Hepatocyte (in vitro differentiated cells): ENCODE measurements around the gene FAM20C. TPM values are rescaled to one million over a fixed set of nuclear protein-coding genes. Genes with fewer than 3 reads are reported as not detected.

Experiments
- DNase-seq: peaks from one replicate; pipeline ENCODE4 v3.0.0-alpha.2; 2016; ENCODE audit warnings: low spot score
- H2AFZ ChIP-seq: fragments of 200-600 bp; sonication (generic); 2 replicates; pipeline ENCODE4 v1.6.0; 2016; ENCODE audit warnings: antibody characterized with exemption, mild to moderate bottlenecking
- H3K27ac ChIP-seq: fragments of 200-600 bp; sonication (generic); 2 replicates; pipeline ENCODE4 v1.5.1; 2016; ENCODE audit warnings: mild to moderate bottlenecking
- H3K27me3 ChIP-seq: fragments of 200-600 bp; sonication (generic); 2 replicates; pipeline ENCODE4 v1.6.1; 2016
- H3K36me3 ChIP-seq: fragments of 200-600 bp; sonication (generic); replicated peaks from 2 replicates; pipeline ENCODE4 v1.5.1; 2016; ENCODE audit warnings: low read depth; ENCODE audit not compliant: insufficient read depth
- H3K4me1 ChIP-seq: fragments of 200-600 bp; sonication (generic); 2 replicates; pipeline ENCODE4 v1.5.1; 2016; ENCODE audit warnings: mild to moderate bottlenecking, moderate library complexity; ENCODE audit not compliant: insufficient read depth
- H3K4me2 ChIP-seq: fragments of 200-600 bp; sonication (generic); 2 replicates; pipeline ENCODE4 v1.6.0; 2016
- H3K4me3 ChIP-seq: fragments of 200-600 bp; sonication (generic); 2 replicates; pipeline ENCODE4 v1.5.1; 2016; ENCODE audit warnings: mild to moderate bottlenecking
- H3K79me2 ChIP-seq: fragments of 200-600 bp; sonication (generic); 2 replicates; pipeline ENCODE4 v1.6.0; 2017; ENCODE audit warnings: mild to moderate bottlenecking
- H3K9me2 ChIP-seq: fragments of 200-600 bp; sonication (generic); replicated peaks from 2 replicates; pipeline ENCODE4 v1.6.0; 2017; ENCODE audit warnings: mild to moderate bottlenecking; ENCODE audit not compliant: insufficient read depth
- H3K9me3 ChIP-seq: fragments of 200-600 bp; sonication (generic); 2 replicates; pipeline ENCODE4 v1.5.1; 2016; ENCODE audit warnings: low read depth, mild to moderate bottlenecking
- H4K20me1 ChIP-seq: fragments of 200-600 bp; sonication (generic); 2 replicates; pipeline ENCODE4 v1.6.0; 2016; ENCODE audit warnings: mild to moderate bottlenecking; ENCODE audit not compliant: insufficient read depth, poor library complexity, severe bottlenecking
- CTCF ChIP-seq: fragments of 200-600 bp; sonication (generic); IDR thresholded peaks from 2 replicates; pipeline ENCODE4 v1.5.1; 2016; ENCODE audit warnings: antibody characterized with exemption, mild to moderate bottlenecking; ENCODE audit not compliant: poor library complexity
- EZH2 ChIP-seq: fragments of 200-600 bp; sonication (generic); IDR thresholded peaks from 2 replicates; pipeline ENCODE4 v1.6.1; 2016; ENCODE audit warnings: antibody characterized with exemption, mild to moderate bottlenecking, borderline replicate concordance
- EZH2phosphoT487 ChIP-seq: fragments of 200-600 bp; sonication (generic); IDR thresholded peaks from one replicate; pipeline ENCODE4 v1.6.1; 2018; ENCODE audit warnings: antibody characterized with exemption, mild to moderate bottlenecking, low read depth, moderate library complexity; ENCODE audit not compliant: unreplicated experiment, severe bottlenecking
- WGBS: methylation state at CpG from one replicate; pipeline ENCODE4 v1.1.6; 2016; ENCODE audit warnings: low lambda C conversion rate; ENCODE audit errors: missing lambda C conversion rate; 5-methylcytosine and 5-hydroxymethylcytosine counted together
- polyA plus RNA-seq: library from polyadenylated mRNA; unstranded; fragments of >200 nt; fragmentation: Nextera tagmentation; extraction: Ambion mirVana; gene quantifications from 2 replicates; pipeline ENCODE4 v1.2.1, GENCODE V29; 2016
- total RNA-seq: library from RNA; depleted of rRNA; stranded (reverse); fragments of >200 nt; gene quantifications from 2 replicates; pipeline ENCODE4 v1.2.3, GENCODE V29; 2014

FAM20C gene
- total and polyA plus RNA-seq, 2 experiments from 2014 or later, result 24.4 to 42.5 TPM

- H2AFZ ChIP-seq, result no peak overlapping the region
- no peak for TF ChIP-seq EZH2
- TF ChIP-seq EZH2phosphoT487, result no peak
- no peak for TF ChIP-seq CTCF
- H3K9me3 ChIP-seq, result no peaks in the 10 kb centered on the region
- WGBS, result 37% methylated on average over 3 of the region's 3 CpGs
- H4K20me1 ChIP-seq, result no peaks in the 10 kb centered on the region
- no peaks in the 10 kb centered on the region for H3K27me3 ChIP-seq
- H3K4me3 ChIP-seq, result no peak overlapping the region
- H3K27ac ChIP-seq, result peak overlapping the region; percentile 32
- no peaks in the 10 kb centered on the region for H3K79me2 ChIP-seq
- H3K4me2 ChIP-seq, result peak overlapping the region; percentile 6
- no peak for DNase-seq
- no peaks in the 10 kb centered on the region for H3K36me3 ChIP-seq
- peaks cover 8% of the 10 kb centered on the region for H3K4me1 ChIP-seq
- no peaks in the 10 kb centered on the region for H3K9me2 ChIP-seq
These were observed 36.9 kb upstream of the FAM20C start for GRCh38 chr7:155469-155900.

GRCh38 chr7:156111-157007 lies 36.0 kb upstream of the FAM20C start:
- H4K20me1 ChIP-seq, result no peaks in the 10 kb centered on the region
- no peak overlapping the region for H3K4me2 ChIP-seq
- no peaks in the 10 kb centered on the region for H3K9me3 ChIP-seq
- DNase-seq, result no peak
- H2AFZ ChIP-seq, result no peak overlapping the region
- H3K27ac ChIP-seq, result no peak overlapping the region
- no peak overlapping the region for H3K4me3 ChIP-seq
- peaks cover 8% of the 10 kb centered on the region for H3K4me1 ChIP-seq
- no peak for TF ChIP-seq CTCF
- no peaks in the 10 kb centered on the region for H3K9me2 ChIP-seq
- 75% methylated on average over 31 of the region's 31 CpGs for WGBS
- H3K79me2 ChIP-seq, result no peaks in the 10 kb centered on the region
- no peaks in the 10 kb centered on the region for H3K27me3 ChIP-seq
- H3K36me3 ChIP-seq, result no peaks in the 10 kb centered on the region

- H3K9me3 ChIP-seq, result no peaks in the 10 kb centered on the region
- no peaks in the 10 kb centered on the region for H3K79me2 ChIP-seq
- no peak overlapping the region for H3K4me3 ChIP-seq
- no peak overlapping the region for H2AFZ ChIP-seq
- H3K9me2 ChIP-seq, result no peaks in the 10 kb centered on the region
- WGBS, result 86% methylated on average over 9 of the region's 9 CpGs
- H3K36me3 ChIP-seq, result no peaks in the 10 kb centered on the region
- no peak overlapping the region for H3K4me2 ChIP-seq
- H3K27me3 ChIP-seq, result no peaks in the 10 kb centered on the region
- H4K20me1 ChIP-seq, result no peaks in the 10 kb centered on the region
- peaks cover 8% of the 10 kb centered on the region for H3K4me1 ChIP-seq
- H3K27ac ChIP-seq, result no peak overlapping the region
- DNase-seq, result no peak
- TF ChIP-seq EZH2phosphoT487 (no peak), CTCF (no peak), EZH2 (no peak)
These were observed 35.4 kb upstream of the FAM20C start for GRCh38 chr7:157008-157310.
